NCI-H2081 treated with DMSO at 0.1 percent for 48 hours (cell line): ENCODE measurements around the gene CACTIN.
"Not testable (repeated sequence)": the region's sequence is repeated elsewhere in the genome, so short reads cannot be mapped to it uniquely, and the experiment has no call there.

ENCODE experiments used
- DNase-seq: peaks from one replicate; lab custom pipeline; 2025; lab: John Stamatoyannopoulos, UW

The CACTIN gene

GRCh38 chr19:3586707-3587346 lies 39.8 kb downstream of the CACTIN start:
- DNase-seq: no peak

DNA sequence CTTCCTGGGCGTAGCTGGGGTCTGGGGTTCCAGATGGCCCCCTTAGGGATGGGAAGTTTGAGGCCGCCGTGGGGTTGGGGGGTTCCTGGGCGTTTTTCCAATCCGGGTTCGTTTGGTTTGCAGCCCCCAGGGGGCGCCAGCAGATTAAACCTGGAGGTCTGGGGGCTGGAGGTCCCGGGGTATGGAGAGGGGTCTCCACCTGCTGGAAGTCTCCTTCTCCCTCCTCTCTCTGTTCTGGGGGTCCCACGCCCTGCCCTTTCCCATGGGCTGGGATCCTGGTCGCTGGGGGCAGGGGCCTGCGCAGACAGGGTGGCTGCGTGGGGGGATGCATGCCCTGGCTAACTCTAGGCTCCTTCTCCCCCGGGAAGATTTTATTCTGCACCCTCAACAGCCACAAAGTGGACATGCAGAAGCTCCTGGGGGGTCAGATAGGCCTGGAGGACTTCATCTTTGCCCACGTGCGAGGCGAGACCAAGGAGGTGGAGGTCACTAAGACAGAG lies 40.4 kb downstream of the CACTIN start:
- DNase-seq: no peak

GRCh38 chr19:3585301-3586126 lies 41.1 kb downstream of the CACTIN start, which contains the start of gene GIPC3:
TSS of gene GIPC3 (plus strand) at chr19:3585478. CDS start at chr19:3585598, 120 bp downstream.
- DNase-seq: no peak

GRCh38 chr19:3584036-3584802 lies 42.4 kb downstream of the CACTIN start:
- not testable (repeated sequence) for DNase-seq

GRCh38 chr19:3581792-3582191 lies 44.8 kb downstream of the CACTIN start:
- DNase-seq: not testable (repeated sequence)

- no peak for DNase-seq
Measured at GRCh38 chr19:3580156-3580934, 46.2 kb downstream of the CACTIN start.

GRCh38 chr19:3578390-3578789 lies 48.2 kb downstream of the CACTIN start:
- DNase-seq: no peak

DNA sequence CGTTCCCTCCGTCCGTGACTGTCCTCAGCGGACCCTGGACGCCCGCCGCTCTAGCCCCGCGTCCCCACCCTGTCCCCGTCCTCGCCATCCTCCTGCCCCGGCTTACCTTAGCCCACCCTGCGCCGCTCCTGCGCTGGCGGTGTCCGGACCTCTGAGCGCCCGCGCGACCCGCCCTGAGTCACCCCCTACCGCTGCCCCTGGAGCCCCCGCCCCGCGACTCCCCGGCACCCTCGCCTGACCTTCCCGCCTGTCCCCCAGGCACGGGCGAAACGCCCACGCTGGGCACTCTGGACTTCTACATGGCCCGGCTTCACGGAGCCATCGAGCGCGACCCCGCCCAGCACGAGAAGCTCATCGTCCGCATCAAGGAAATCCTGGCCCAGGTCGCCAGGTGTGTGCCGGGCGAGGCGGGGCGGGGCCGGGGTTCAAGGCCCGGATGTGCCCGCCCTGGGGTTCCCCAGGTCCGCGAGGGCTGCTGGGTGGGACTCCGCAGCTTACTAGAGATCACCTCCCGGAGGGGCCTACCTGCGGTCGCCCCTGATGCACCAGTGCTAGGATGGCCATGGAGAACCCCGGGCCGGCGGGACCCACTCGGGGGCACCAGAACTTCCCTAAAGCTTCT lies 48.8 kb downstream of the CACTIN start:
- no peak for DNase-seq

GRCh38 chr19:3576696-3577443 lies 49.7 kb downstream of the CACTIN start:
- no peak for DNase-seq

DNA sequence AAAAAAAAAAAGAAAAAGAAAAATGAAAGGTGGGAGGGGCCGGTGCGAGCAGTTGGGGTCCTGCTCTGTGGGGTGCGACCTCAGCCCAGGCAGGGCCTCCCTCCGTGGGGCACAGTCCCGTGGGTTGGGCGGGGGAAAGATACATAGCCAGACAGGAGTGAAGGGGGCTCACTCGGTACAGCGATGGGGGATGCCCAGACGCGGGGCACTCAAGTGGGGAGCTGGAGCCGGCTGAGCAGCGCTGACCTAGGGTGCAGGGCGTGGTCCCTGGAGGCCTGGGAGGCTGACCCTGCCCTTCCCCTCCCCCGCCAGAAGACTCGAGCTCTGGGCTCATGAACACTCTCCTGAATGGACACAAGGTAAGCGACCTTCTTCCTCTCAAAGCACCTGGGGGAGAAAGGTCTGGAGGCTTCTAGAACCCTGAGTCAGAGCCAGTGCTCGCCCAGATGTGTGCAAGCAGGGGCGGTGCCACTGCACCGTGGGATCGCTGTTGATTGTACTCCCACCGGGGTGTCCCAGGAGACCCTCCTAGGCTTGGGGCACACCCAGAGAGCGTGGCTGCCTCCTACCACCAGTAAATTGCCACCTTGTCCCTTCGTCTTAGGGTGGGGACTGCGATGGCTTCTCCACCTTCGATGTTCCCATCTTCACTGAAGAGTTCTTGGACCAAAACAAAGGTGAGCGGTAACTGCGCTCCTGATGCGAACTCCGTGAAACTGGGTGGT lies 50.5 kb downstream of the CACTIN start:
- no peak for DNase-seq

DNA sequence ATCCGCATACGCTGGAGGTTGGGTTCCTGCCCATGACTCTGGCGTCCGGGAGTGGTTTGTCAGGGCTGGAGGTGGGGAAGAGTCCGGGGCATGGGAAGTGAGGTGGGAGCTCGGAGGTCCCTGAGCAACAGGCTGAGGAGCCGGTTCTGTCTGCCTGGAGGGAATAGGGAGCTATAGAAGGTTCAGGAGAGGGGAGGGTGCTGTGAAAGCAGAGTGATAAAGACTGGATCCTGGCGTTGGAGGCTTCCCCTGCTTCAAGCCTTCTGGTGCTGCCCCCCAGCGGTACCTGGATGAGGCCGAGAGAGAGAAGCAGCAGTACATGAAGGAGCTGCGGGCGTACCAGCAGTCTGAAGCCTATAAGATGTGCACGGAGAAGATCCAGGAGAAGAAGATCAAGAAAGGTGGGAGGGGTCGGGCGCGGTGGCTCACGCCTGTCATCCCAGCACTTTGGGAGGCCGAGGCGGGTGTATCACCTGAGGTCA lies 51.3 kb downstream of the CACTIN start:
- DNase-seq: no peak

DNA sequence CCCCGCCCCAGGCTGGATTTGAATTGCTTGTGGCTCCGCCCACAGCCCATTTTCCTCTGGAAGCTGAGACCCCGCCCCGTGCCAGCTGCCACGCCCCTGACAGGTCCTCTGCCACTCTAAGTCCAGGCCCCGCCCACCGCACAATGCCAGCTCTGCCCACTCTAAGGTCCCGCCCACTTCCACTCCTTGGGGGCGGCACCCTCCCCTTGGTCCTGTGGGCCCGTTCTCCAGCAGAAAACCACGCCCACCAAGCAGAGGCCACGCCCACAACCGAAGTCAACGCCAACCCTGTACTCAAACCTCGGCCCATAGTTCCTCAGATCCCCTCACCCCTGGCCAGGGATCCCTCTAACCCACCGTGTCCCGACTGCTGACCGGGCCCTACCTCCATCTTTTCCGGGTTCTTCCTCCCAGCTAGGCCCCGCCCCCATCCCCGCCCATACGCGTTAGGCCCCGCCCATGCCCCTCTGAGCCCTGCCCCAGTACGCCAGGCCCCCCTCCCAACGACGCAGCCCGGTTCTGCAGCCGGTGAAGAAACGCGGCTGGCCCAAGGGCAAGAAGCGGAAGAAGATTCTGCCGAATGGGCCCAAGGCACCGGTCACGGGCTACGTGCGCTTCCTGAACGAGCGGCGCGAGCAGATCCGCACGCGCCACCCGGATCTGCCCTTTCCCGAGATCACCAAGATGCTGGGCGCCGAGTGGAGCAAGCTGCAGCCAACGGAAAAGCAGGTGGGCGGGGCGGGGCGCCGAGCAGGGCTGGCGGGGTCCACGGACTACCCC lies 52.5 kb downstream of the CACTIN start:
- peak; percentile 23 for DNase-seq

- no peak for DNase-seq
Measured at GRCh38 chr19:3573162-3573857, 53.3 kb downstream of the CACTIN start.

DNA sequence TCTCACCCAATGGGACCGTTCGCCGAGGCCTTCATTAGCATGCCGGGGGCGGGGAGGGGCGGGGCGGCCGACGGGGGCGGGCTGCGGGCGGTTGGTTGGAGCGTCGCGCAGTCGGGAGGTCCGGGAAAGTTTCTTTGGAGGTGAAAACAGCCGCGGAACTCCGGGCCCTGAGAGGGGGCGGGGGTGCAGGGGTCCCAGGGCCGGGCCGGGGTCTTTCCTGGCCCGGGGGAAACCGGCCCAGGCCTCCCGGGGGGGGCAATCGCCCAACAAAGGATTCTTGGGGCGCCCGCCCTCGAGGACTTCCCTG lies 53.8 kb downstream of the CACTIN start, which contains the start of gene HMG20B:
Gene HMG20B (plus strand): TSS at position 90 of the 307 bp plus-strand sequence. CDS start 366 bp downstream, outside the sequence.
- DNase-seq: no peak

GRCh38 chr19:3572132-3572854 lies 54.3 kb downstream of the CACTIN start:
- peak; percentile 94 for DNase-seq

- DNase-seq: no peak
Measured at GRCh38 chr19:3570606-3571011, 56.0 kb downstream of the CACTIN start.

DNA sequence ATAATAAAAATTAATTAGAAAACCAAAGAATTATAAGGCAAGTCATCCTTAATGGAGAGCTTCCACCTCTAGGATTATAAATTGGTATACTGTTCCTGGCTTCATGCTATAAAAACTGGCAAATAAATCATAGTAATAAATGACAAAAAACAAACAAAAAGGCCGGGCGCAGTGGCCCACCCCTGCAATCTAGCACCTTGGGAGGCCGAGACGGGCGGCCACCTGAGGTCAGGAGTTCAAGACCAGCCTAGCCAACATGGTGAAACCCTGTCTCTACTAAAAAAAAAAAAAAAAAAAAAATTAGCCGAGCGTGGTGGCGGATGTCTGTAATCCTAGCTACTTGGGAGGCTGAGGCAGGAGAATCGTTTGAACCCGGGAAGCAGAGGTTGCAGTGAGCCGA lies 56.5 kb downstream of the CACTIN start:
- DNase-seq: not testable (repeated sequence)
